GM23248 (cell line): ENCODE measurements around the gene CNOT6.

Experiments
- EZH2 ChIP-seq: fragments of 200-600 bp; sonication (generic); IDR thresholded peaks from 2 replicates; pipeline ENCODE4 v1.6.1; 2018; ENCODE audit warnings: antibody characterized with exemption, mild to moderate bottlenecking; ENCODE audit not compliant: insufficient read depth, poor library complexity, severe bottlenecking
- EZH2phosphoT487 ChIP-seq: fragments of 200-600 bp; sonication (generic); IDR thresholded peaks from 2 replicates; pipeline ENCODE4 v1.6.1; 2018; ENCODE audit warnings: antibody characterized with exemption, moderate library complexity, mild to moderate bottlenecking, low read depth; ENCODE audit not compliant: insufficient read depth

DNA sequence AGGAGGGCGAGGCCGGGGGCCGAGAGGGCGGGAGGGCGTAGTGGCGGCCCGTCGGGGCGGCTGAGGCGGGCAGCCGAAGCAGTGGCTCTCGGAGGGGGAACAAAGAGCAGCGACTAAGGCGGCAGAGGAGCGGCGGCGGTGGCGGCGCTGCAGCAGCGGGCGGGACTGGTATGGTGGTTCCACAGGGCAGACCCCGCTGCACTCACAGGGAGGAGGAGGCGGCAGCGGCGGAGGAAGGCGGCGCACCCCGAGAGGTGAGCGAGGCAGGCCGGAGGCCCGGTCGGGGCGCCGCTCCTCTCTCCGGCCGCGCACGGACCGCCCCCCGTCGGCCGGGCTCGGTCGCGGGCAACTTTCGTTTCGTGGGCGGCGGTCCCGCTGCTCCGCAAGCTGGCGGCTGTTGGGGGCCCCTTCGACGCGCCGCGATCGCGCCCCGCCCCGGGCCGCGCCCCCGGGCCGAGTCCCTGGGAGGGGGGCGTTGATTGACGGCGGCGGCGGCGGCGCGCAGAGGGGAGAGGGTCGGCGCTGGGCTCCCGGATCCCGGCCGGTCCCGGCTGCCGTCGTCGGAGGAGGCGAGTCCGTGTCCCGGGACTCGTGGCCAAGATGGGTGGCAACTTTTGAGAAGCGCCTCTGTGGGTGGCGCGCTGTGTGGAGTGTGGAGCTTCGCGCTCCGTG lies 467 bp downstream of the CNOT6 start:
- no peak for TF ChIP-seq EZH2
- no peak for TF ChIP-seq EZH2phosphoT487
